NCI-H146 (cell line): ENCODE data around the gene WDR82.

Experiments
- DNase-seq: peaks from one replicate; lab custom pipeline; 2025; lab: John Stamatoyannopoulos, UW

WDR82 gene

GRCh38 chr3:52256622-52257021 is 21.8 kb downstream of the WDR82 start:
- no peak for DNase-seq

- no peak for DNase-seq
Observed at GRCh38 chr3:52256159-52256558, 22.3 kb downstream of the WDR82 start.

GRCh38 chr3:52254608-52255007 is 23.8 kb downstream of the WDR82 start:
- DNase-seq: no peak

GRCh38 chr3:52253314-52254304 is 24.8 kb downstream of the WDR82 start:
- no peak for DNase-seq

GRCh38 chr3:52250122-52250521 is 28.3 kb downstream of the WDR82 start:
- no peak for DNase-seq

- no peak for DNase-seq
Observed at GRCh38 chr3:52249683-52250082, 28.8 kb downstream of the WDR82 start.

- DNase-seq: no peak
Observed at GRCh38 chr3:52248816-52249547, 29.5 kb downstream of the WDR82 start.

- DNase-seq: no peak
Observed at GRCh38 chr3:52248165-52248541, 30.3 kb downstream of the WDR82 start.

GRCh38 chr3:52247409-52248164 is 30.9 kb downstream of the WDR82 start:
- no peak for DNase-seq

- no peak for DNase-seq
Observed at GRCh38 chr3:52246728-52247408, 31.6 kb downstream of the WDR82 start.

GRCh38 chr3:52246264-52246620 is 32.2 kb downstream of the WDR82 start:
- DNase-seq: no peak

GRCh38 chr3:52245322-52246263 is 32.9 kb downstream of the WDR82 start, which contains the start of gene PPM1M:
Gene PPM1M, plus strand, starts transcription at chr3:52245759. Its CDS starts 66 bp downstream, at chr3:52245825.
- peak; percentile 22 for DNase-seq

GRCh38 chr3:52243791-52244628 is 34.4 kb downstream of the WDR82 start:
- DNase-seq: no peak

GRCh38 chr3:52242039-52242438 is 36.4 kb downstream of the WDR82 start:
- DNase-seq: no peak

- DNase-seq: peak; percentile 51
Observed at GRCh38 chr3:52240886-52241370, 37.5 kb downstream of the WDR82 start.

GRCh38 chr3:52240059-52240885 is 38.2 kb downstream of the WDR82 start:
- peak; percentile 72 for DNase-seq

GRCh38 chr3:52238761-52239701 is 39.4 kb downstream of the WDR82 start, which contains the start of gene TWF2:
Gene TWF2, minus strand, starts transcription at chr3:52239158. Its CDS starts 142 bp downstream, at chr3:52239016.
- DNase-seq: peak; percentile 74
